H1 (cell line): Measurements from ENCODE around the gene SLC25A21. TPM values are rescaled to one million over a fixed set of nuclear protein-coding genes. Genes with fewer than 3 reads are reported as not detected.

Source experiments
- CHD1 ChIP-seq: IDR thresholded peaks from 2 replicates; pipeline ENCODE4 v1.6.1; 2012; ENCODE audit warnings: low read depth, low read length, improper control_type of control experiment
- CHD2 ChIP-seq: IDR thresholded peaks from 2 replicates; pipeline ENCODE4 v1.6.1; 2012; ENCODE audit warnings: low read length, improper control_type of control experiment
- CTCF ChIP-seq, 3 experiments: IDR thresholded peaks; 1 replicate in 2 of 3; 2 replicates in 1 of 3; pipeline versions ENCODE4 v1.5.1 to v1.6.1; 2011; ENCODE audit warnings: low read length in 3 of 3, mild to moderate bottlenecking in 3 of 3, inconsistent platforms in 2 of 3, low read depth in 1 of 3, moderate library complexity in 1 of 3; ENCODE audit not compliant: insufficient read depth in 1 of 3; ENCODE audit errors: control extremely low read depth in 1 of 3
- EP300 ChIP-seq, 2 experiments: IDR thresholded peaks; 1 replicate in 1 of 2; 2 replicates in 1 of 2; pipeline ENCODE4 v1.6.1; 2011 to 2012; ENCODE audit warnings: low read depth in 2 of 2, low read length in 2 of 2, mild to moderate bottlenecking in 2 of 2, borderline replicate concordance in 1 of 2, inconsistent platforms in 1 of 2, moderate library complexity in 1 of 2
- RFX5 ChIP-seq: IDR thresholded peaks from 2 replicates; pipeline ENCODE4 v1.6.1; 2011; ENCODE audit warnings: low read depth, low read length, improper control_type of control experiment, borderline replicate concordance
- SP4 ChIP-seq: IDR thresholded peaks from 2 replicates; pipeline ENCODE4 v1.6.1; 2012; ENCODE audit warnings: low read length, inconsistent platforms
- ZNF274 ChIP-seq: IDR thresholded peaks from 2 replicates; pipeline ENCODE4 v1.7.0; 2012; ENCODE audit warnings: low read length, borderline replicate concordance; ENCODE audit errors: extremely low read depth
- polyA plus RNA-seq, 7 experiments: library from polyadenylated mRNA; depleted of rRNA in 3 of 7; stranded (reverse) in 5 of 7; unstranded in 2 of 7; fragments of >200 nt in 5 of 7; fragments of 200-250 nt in 2 of 7; gene quantifications; 1 replicate in 5 of 7; 2 replicates in 1 of 7; 4 replicates in 1 of 7; pipeline versions ENCODE4 v1.2.1 to v1.2.3, GENCODE V29; 2011 to 2013; ENCODE audit warnings: missing spikeins in 2 of 7, mixed read lengths in 2 of 7
- total RNA-seq: library from RNA; stranded (reverse); fragmentation: NEBNext Ultra II Directional; extraction: Animal tissue kit (Norgen Biotek cat#: 25700); gene quantifications from 2 replicates; pipeline ENCODE4 v1.2.1, GENCODE V29; 2021
- TF ChIP-seq, protein P1 (sequence below): fragments of 300-600 bp; sonication (generic); IDR thresholded peaks from 2 replicates; pipeline ENCODE4 v1.7.1; 2012; ENCODE audit warnings: low read length, moderate library complexity, mild to moderate bottlenecking, inconsistent platforms; ENCODE audit not compliant: insufficient replicate concordance
- TF ChIP-seq, protein P2 (sequence below): IDR thresholded peaks from 2 replicates; pipeline ENCODE4 v1.6.1; 2011; ENCODE audit warnings: low read depth, mild to moderate bottlenecking, low read length; ENCODE audit not compliant: insufficient read depth

SLC25A21 gene
- total and polyA plus RNA-seq, 2 of the 8 experiments (the other 6 are each of a cell fraction or from before 2014, with no cell fraction given), result 6.9 to 15.7 TPM

DNA sequence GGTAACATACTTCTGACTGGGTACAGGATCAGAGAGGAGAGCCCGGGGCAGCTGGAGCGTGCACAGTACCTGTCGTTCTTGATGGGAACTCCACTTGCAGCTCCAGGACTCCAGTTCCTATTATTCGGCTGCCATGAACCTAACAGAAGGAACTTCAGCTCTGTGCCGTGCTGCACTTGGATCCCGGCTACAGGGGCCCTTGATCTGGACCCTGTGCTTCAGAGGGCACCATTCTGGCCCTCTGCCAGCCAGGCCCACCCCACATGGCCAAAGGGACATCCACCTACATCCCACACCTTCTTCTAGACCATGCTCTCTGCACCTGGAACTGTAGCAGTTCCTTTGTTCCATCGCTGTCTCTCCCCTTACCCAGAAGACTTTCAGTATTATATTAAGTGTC lies 452.6 kb downstream of the SLC25A21 start (continued):
- TF ChIP-seq, protein P1, sequence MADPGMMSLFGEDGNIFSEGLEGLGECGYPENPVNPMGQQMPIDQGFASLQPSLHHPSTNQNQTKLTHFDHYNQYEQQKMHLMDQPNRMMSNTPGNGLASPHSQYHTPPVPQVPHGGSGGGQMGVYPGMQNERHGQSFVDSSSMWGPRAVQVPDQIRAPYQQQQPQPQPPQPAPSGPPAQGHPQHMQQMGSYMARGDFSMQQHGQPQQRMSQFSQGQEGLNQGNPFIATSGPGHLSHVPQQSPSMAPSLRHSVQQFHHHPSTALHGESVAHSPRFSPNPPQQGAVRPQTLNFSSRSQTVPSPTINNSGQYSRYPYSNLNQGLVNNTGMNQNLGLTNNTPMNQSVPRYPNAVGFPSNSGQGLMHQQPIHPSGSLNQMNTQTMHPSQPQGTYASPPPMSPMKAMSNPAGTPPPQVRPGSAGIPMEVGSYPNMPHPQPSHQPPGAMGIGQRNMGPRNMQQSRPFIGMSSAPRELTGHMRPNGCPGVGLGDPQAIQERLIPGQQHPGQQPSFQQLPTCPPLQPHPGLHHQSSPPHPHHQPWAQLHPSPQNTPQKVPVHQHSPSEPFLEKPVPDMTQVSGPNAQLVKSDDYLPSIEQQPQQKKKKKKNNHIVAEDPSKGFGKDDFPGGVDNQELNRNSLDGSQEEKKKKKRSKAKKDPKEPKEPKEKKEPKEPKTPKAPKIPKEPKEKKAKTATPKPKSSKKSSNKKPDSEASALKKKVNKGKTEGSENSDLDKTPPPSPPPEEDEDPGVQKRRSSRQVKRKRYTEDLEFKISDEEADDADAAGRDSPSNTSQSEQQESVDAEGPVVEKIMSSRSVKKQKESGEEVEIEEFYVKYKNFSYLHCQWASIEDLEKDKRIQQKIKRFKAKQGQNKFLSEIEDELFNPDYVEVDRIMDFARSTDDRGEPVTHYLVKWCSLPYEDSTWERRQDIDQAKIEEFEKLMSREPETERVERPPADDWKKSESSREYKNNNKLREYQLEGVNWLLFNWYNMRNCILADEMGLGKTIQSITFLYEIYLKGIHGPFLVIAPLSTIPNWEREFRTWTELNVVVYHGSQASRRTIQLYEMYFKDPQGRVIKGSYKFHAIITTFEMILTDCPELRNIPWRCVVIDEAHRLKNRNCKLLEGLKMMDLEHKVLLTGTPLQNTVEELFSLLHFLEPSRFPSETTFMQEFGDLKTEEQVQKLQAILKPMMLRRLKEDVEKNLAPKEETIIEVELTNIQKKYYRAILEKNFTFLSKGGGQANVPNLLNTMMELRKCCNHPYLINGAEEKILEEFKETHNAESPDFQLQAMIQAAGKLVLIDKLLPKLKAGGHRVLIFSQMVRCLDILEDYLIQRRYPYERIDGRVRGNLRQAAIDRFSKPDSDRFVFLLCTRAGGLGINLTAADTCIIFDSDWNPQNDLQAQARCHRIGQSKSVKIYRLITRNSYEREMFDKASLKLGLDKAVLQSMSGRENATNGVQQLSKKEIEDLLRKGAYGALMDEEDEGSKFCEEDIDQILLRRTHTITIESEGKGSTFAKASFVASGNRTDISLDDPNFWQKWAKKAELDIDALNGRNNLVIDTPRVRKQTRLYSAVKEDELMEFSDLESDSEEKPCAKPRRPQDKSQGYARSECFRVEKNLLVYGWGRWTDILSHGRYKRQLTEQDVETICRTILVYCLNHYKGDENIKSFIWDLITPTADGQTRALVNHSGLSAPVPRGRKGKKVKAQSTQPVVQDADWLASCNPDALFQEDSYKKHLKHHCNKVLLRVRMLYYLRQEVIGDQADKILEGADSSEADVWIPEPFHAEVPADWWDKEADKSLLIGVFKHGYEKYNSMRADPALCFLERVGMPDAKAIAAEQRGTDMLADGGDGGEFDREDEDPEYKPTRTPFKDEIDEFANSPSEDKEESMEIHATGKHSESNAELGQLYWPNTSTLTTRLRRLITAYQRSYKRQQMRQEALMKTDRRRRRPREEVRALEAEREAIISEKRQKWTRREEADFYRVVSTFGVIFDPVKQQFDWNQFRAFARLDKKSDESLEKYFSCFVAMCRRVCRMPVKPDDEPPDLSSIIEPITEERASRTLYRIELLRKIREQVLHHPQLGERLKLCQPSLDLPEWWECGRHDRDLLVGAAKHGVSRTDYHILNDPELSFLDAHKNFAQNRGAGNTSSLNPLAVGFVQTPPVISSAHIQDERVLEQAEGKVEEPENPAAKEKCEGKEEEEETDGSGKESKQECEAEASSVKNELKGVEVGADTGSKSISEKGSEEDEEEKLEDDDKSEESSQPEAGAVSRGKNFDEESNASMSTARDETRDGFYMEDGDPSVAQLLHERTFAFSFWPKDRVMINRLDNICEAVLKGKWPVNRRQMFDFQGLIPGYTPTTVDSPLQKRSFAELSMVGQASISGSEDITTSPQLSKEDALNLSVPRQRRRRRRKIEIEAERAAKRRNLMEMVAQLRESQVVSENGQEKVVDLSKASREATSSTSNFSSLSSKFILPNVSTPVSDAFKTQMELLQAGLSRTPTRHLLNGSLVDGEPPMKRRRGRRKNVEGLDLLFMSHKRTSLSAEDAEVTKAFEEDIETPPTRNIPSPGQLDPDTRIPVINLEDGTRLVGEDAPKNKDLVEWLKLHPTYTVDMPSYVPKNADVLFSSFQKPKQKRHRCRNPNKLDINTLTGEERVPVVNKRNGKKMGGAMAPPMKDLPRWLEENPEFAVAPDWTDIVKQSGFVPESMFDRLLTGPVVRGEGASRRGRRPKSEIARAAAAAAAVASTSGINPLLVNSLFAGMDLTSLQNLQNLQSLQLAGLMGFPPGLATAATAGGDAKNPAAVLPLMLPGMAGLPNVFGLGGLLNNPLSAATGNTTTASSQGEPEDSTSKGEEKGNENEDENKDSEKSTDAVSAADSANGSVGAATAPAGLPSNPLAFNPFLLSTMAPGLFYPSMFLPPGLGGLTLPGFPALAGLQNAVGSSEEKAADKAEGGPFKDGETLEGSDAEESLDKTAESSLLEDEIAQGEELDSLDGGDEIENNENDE, result no peak
- no peak for TF ChIP-seq CHD1
- TF ChIP-seq, protein P2, sequence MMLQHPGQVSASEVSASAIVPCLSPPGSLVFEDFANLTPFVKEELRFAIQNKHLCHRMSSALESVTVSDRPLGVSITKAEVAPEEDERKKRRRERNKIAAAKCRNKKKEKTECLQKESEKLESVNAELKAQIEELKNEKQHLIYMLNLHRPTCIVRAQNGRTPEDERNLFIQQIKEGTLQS, result no peak
- no peak for TF ChIP-seq CHD2
- TF ChIP-seq SP4, result no peak
- TF ChIP-seq CTCF (IDR thresholded peaks at IDR 0.05; ENCODE audit: control extremely low read depth in 1 of 3, insufficient read depth in 1 of 3, low read depth in 1 of 3, low read length in 3 of 3), result no peak
- TF ChIP-seq EP300 (IDR thresholded peaks at IDR 0.05; ENCODE audit: borderline replicate concordance in 1 of 2, low read depth in 2 of 2, low read length in 2 of 2), result no peak
- TF ChIP-seq ZNF274, result no peak
- TF ChIP-seq RFX5, result no peak
